ENCODE measurements around the gene LSMEM2.
A peak's percentile ranks its signal among the peaks of the same experiment; 100 is the strongest.
"Not testable (repeated sequence)": the region's sequence is repeated elsewhere in the genome, so short reads cannot be mapped to it uniquely, and the experiment has no call there.

The LSMEM2 gene

GRCh38 chr3:50246517-50246954 lies 32.4 kb upstream of the LSMEM2 start:
- no peak for DNase-seq

GRCh38 chr3:50248387-50248786 lies 30.5 kb upstream of the LSMEM2 start:
- DNase-seq: no peak

- DNase-seq: no peak
Observed at GRCh38 chr3:50249457-50249856, 29.4 kb upstream of the LSMEM2 start.

GRCh38 chr3:50250514-50250913 lies 28.4 kb upstream of the LSMEM2 start:
- DNase-seq: no peak

- DNase-seq: no peak
Observed at GRCh38 chr3:50251220-50251619, 27.7 kb upstream of the LSMEM2 start.

- no peak for DNase-seq
Observed at GRCh38 chr3:50254577-50255250, 24.2 kb upstream of the LSMEM2 start.

GRCh38 chr3:50255251-50255615 lies 23.7 kb upstream of the LSMEM2 start:
- no peak for DNase-seq

- peak in 1 of 2 donors; percentile 29 for DNase-seq
Observed at GRCh38 chr3:50256978-50257890, 21.7 kb upstream of the LSMEM2 start.

GRCh38 chr3:50258029-50258680 lies 20.7 kb upstream of the LSMEM2 start:
- no peak for DNase-seq

GRCh38 chr3:50258979-50259378 lies 19.9 kb upstream of the LSMEM2 start:
- no peak for DNase-seq

- DNase-seq: no peak
Observed at GRCh38 chr3:50259432-50260026, 19.4 kb upstream of the LSMEM2 start.

GRCh38 chr3:50260027-50260941 lies 18.6 kb upstream of the LSMEM2 start:
- peak; percentile 92 to 93 for DNase-seq

GRCh38 chr3:50260942-50261441 lies 17.9 kb upstream of the LSMEM2 start:
- DNase-seq: no peak

GRCh38 chr3:50261505-50261904 lies 17.4 kb upstream of the LSMEM2 start:
- no peak for DNase-seq

GRCh38 chr3:50262200-50262599 lies 16.7 kb upstream of the LSMEM2 start:
- not testable (repeated sequence) for DNase-seq

GRCh38 chr3:50262778-50263177 lies 16.1 kb upstream of the LSMEM2 start:
- DNase-seq: no peak

GRCh38 chr3:50263478-50264382 lies 15.2 kb upstream of the LSMEM2 start:
- no peak for DNase-seq

GRCh38 chr3:50264383-50264963 lies 14.4 kb upstream of the LSMEM2 start:
- DNase-seq: peak; percentile 71 to 86

GRCh38 chr3:50264964-50265485 lies 13.9 kb upstream of the LSMEM2 start:
- no peak for DNase-seq

GRCh38 chr3:50265571-50265970 lies 13.3 kb upstream of the LSMEM2 start:
- DNase-seq: no peak

Data from hippocampal formation (tissue), 2 donors.